ENCODE data around the gene SPATA31E1. TPM values are rescaled to one million over a fixed set of nuclear protein-coding genes. Genes with fewer than 3 reads are reported as not detected.
"Not testable (repeated sequence)": the region's sequence is repeated elsewhere in the genome, so short reads cannot be mapped to it uniquely, and the experiment has no call there.

The SPATA31E1 gene
- total RNA-seq, 1 donor from 2014 or later = not detected

GRCh38 chr9:87842878-87843585 is 39.6 kb upstream of the SPATA31E1 start:
- no peaks in the 10 kb centered on the region for H3K9me3 ChIP-seq (replicated peaks)
- no peak overlapping the region for H3K4me3 ChIP-seq
- no peak for DNase-seq
- no peak overlapping the region for H3K27ac ChIP-seq (replicated peaks)
- TF ChIP-seq, protein P1, sequence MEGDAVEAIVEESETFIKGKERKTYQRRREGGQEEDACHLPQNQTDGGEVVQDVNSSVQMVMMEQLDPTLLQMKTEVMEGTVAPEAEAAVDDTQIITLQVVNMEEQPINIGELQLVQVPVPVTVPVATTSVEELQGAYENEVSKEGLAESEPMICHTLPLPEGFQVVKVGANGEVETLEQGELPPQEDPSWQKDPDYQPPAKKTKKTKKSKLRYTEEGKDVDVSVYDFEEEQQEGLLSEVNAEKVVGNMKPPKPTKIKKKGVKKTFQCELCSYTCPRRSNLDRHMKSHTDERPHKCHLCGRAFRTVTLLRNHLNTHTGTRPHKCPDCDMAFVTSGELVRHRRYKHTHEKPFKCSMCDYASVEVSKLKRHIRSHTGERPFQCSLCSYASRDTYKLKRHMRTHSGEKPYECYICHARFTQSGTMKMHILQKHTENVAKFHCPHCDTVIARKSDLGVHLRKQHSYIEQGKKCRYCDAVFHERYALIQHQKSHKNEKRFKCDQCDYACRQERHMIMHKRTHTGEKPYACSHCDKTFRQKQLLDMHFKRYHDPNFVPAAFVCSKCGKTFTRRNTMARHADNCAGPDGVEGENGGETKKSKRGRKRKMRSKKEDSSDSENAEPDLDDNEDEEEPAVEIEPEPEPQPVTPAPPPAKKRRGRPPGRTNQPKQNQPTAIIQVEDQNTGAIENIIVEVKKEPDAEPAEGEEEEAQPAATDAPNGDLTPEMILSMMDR (IDR thresholded peaks at IDR 0.05; ENCODE audit: borderline replicate concordance) = no peak
- peaks cover 32% of the 10 kb centered on the region for H3K27me3 ChIP-seq (ENCODE audit: low read depth)
- no peaks in the 10 kb centered on the region for H3K36me3 ChIP-seq
- intact Hi-C loops (cut with micrococcal nuclease) = no loop called here
- H3K4me1 ChIP-seq = peaks cover under 1% of the 10 kb centered on the region

DNA sequence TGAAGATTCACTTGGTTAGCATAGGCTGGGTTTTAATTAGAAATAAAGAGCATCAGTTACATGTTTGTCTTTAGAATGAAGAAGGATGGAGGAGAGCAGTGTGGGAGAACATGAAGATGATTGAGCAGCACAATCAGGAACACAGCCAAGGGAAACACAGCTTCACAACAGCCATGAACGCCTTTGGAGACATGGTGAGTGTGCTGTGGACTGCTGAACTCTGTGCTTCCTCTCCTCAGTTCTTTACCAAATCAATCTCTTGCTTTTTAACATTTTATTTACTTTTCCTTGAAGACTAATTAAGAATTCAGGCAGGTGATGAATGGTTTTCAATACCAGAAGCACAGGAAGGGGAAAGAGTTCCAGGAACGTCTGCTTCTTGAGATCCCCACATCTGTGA is 38.2 kb upstream of the SPATA31E1 start:
- TF ChIP-seq, protein P1 (IDR thresholded peaks at IDR 0.05; ENCODE audit: borderline replicate concordance) = no peak
- H3K4me1 ChIP-seq = peaks cover 3% of the 10 kb centered on the region
- intact Hi-C loops (cut with micrococcal nuclease) = no loop called here
- H3K27ac ChIP-seq (replicated peaks) = no peak overlapping the region
- H3K9me3 ChIP-seq (replicated peaks) = no peaks in the 10 kb centered on the region
- DNase-seq = no peak
- no peak overlapping the region for H3K4me3 ChIP-seq
- H3K27me3 ChIP-seq (ENCODE audit: low read depth) = peaks cover 32% of the 10 kb centered on the region
- H3K36me3 ChIP-seq = no peaks in the 10 kb centered on the region

DNA sequence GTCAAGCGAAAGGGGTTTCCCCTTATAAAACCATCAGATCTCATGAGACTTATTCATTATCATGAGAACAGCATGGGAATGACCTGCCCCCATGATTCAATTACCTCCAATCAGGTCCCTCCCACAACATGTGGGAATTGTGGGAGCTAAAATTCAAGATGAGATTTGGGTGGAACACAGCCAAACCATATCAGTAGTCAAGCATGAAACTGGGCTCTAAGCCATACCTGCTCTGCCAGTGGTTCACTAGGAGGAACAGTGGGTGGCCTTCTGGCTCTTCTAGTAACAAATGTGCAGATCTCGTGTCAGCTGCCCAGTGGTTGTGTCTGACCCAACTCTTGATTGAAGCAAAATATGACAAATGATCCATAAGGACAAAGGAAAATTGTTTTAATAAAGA is 34.9 kb upstream of the SPATA31E1 start:
- H3K4me1 ChIP-seq; H3K36me3 ChIP-seq; H3K27ac ChIP-seq (replicated peaks); intact Hi-C loops (cut with micrococcal nuclease); DNase-seq; H3K9me3 ChIP-seq (replicated peaks); H3K4me3 ChIP-seq: not testable (repeated sequence)
- peaks cover 25% of the 10 kb centered on the region for H3K27me3 ChIP-seq (ENCODE audit: low read depth)

- no peak overlapping the region for H3K27ac ChIP-seq (replicated peaks)
- intact Hi-C loops (cut with micrococcal nuclease) = no loop called here
These were observed 33.4 kb upstream of the SPATA31E1 start for GRCh38 chr9:87849144-87849758.

DNA sequence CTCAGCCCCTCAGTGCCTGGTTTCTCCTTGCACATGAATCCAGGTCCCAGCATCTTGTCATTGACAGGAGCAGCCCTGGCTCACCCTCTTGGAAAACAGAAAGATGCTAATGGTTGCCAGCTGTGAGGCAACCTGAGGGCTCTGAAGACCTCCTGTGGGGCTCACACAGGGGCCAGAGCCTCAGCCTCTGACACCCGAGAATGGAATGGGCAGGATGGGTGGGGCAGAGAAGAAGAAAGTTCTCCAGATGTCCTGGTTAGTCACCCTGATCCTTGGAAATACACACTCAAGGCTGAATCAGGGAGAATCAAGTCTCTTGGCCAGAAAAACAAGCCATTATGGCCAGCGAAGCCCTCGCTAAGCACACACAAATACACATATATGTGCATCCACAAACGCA is 32.3 kb upstream of the SPATA31E1 start:
- no peak for DNase-seq
- no peaks in the 10 kb centered on the region for H3K36me3 ChIP-seq
- H3K4me1 ChIP-seq = peaks cover 3% of the 10 kb centered on the region
- H3K4me3 ChIP-seq = no peak overlapping the region
- intact Hi-C loops (cut with micrococcal nuclease) = no loop called here
- TF ChIP-seq, protein P1 (IDR thresholded peaks at IDR 0.05; ENCODE audit: borderline replicate concordance) = no peak
- H3K27me3 ChIP-seq (ENCODE audit: low read depth) = peaks cover 18% of the 10 kb centered on the region
- no peak overlapping the region for H3K27ac ChIP-seq (replicated peaks)
- no peaks in the 10 kb centered on the region for H3K9me3 ChIP-seq (replicated peaks)

More at GRCh38 chr9:87849144-87849758, 33.4 kb upstream of the SPATA31E1 start:
- TF ChIP-seq, protein P1 (IDR thresholded peaks at IDR 0.05; ENCODE audit: borderline replicate concordance) = no peak
- H3K4me3 ChIP-seq = no peak overlapping the region
- no peak for DNase-seq
- H3K27me3 ChIP-seq (ENCODE audit: low read depth) = peaks cover 21% of the 10 kb centered on the region
- no peaks in the 10 kb centered on the region for H3K9me3 ChIP-seq (replicated peaks)
- peaks cover 3% of the 10 kb centered on the region for H3K4me1 ChIP-seq
- H3K36me3 ChIP-seq = no peaks in the 10 kb centered on the region

DNA sequence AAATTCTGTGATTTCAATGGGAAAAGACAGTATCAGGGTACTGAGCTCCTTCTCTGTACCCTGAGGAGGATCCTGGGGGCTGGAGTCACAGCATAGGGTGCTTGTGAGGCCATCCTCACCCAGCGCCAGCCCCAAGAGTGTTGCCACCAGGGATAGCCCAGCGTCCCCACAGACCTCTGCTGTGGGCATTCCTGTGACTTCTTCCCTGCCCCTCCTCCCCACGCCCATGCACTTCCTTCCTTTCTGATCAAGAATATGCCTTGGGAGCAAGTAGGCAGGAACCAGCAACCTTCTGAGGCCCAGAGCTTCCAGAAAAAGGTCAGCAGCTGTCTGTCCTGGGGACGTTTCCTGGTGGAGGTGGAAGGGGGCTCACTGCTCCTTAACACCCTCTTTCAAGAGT is 31.5 kb upstream of the SPATA31E1 start:
- H3K27ac ChIP-seq (replicated peaks); intact Hi-C loops (cut with micrococcal nuclease); DNase-seq; H3K9me3 ChIP-seq (replicated peaks); H3K4me1 ChIP-seq; H3K4me3 ChIP-seq; H3K36me3 ChIP-seq: not testable (repeated sequence)
- peaks cover 20% of the 10 kb centered on the region for H3K27me3 ChIP-seq (ENCODE audit: low read depth)

All from left ventricle myocardium inferior (tissue), 1 donor.